ENCODE results near the gene BCDIN3D.

BCDIN3D gene

GRCh38 chr12:49795654-49796105 is 47.2 kb downstream of the BCDIN3D start:
- no peak overlapping the region for H3K4me3 ChIP-seq (ENCODE audit: low read depth, low read length)
- H3K9me3 ChIP-seq: no peaks in the 10 kb centered on the region
- H3K27me3 ChIP-seq: no peaks in the 10 kb centered on the region
- no peak for DNase-seq
- peaks cover 10% of the 10 kb centered on the region for H3K36me3 ChIP-seq
- TF ChIP-seq, protein P1, sequence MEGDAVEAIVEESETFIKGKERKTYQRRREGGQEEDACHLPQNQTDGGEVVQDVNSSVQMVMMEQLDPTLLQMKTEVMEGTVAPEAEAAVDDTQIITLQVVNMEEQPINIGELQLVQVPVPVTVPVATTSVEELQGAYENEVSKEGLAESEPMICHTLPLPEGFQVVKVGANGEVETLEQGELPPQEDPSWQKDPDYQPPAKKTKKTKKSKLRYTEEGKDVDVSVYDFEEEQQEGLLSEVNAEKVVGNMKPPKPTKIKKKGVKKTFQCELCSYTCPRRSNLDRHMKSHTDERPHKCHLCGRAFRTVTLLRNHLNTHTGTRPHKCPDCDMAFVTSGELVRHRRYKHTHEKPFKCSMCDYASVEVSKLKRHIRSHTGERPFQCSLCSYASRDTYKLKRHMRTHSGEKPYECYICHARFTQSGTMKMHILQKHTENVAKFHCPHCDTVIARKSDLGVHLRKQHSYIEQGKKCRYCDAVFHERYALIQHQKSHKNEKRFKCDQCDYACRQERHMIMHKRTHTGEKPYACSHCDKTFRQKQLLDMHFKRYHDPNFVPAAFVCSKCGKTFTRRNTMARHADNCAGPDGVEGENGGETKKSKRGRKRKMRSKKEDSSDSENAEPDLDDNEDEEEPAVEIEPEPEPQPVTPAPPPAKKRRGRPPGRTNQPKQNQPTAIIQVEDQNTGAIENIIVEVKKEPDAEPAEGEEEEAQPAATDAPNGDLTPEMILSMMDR (IDR thresholded peaks at IDR 0.05; ENCODE audit: low read depth, low read length): no peak
- no peaks in the 10 kb centered on the region for H3K4me1 ChIP-seq

GRCh38 chr12:49794811-49795653 is 47.9 kb downstream of the BCDIN3D start:
- TF ChIP-seq, protein P1 (IDR thresholded peaks at IDR 0.05; ENCODE audit: low read depth, low read length): no peak
- Histone ChIP-seq H3K4me1 (no peaks in the 10 kb centered on the region), H3K9me3 (no peaks in the 10 kb centered on the region), H3K4me3 (ENCODE audit: low read depth, low read length) (no peak overlapping the region), H3K36me3 (peaks cover 10% of the 10 kb centered on the region), H3K27me3 (no peaks in the 10 kb centered on the region)
- no peak for DNase-seq

GRCh38 chr12:49794021-49794420 is 48.9 kb downstream of the BCDIN3D start:
- TF ChIP-seq, protein P1 (IDR thresholded peaks at IDR 0.05; ENCODE audit: low read depth, low read length): no peak
- no peak overlapping the region for H3K4me3 ChIP-seq (ENCODE audit: low read depth, low read length)
- no peak for DNase-seq
- H3K36me3 ChIP-seq: peaks cover 10% of the 10 kb centered on the region
- H3K9me3 ChIP-seq: no peaks in the 10 kb centered on the region
- H3K4me1 ChIP-seq: no peaks in the 10 kb centered on the region
- no peaks in the 10 kb centered on the region for H3K27me3 ChIP-seq

- H3K36me3 ChIP-seq: peaks cover 10% of the 10 kb centered on the region
- no peak for DNase-seq
- no peak overlapping the region for H3K4me3 ChIP-seq (ENCODE audit: low read depth, low read length)
These were observed 49.3 kb downstream of the BCDIN3D start for GRCh38 chr12:49793620-49794019.

DNA sequence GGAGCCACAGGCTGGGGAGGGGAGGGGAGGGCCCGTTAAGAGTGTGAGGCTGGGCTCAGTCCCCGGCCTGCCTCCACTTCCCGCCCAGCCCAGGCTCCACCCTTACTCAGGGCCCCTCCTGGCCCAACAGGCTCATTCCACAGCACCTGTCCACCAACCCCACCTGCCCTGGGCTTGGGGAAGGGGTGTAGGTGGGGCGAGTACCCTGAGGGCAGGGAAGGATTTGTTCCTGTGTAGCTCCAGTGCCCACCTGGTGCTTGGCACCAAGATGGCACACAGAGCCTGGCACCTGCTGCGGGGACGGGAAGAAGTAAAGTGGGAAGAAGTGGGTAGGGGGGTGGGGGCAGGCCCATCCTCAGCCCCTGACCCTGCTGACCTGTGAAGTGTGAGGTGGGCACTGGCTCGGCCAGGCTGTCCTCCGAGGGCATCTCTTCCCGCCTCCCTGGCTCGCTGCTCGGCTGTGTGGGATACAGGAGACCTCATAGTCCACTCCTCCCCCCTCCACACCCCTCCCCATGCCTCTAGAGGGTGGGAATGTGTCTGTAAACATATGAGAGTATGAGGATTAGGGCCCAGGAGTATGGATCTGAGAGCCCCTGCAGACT is 49.8 kb downstream of the BCDIN3D start:
- Histone ChIP-seq H3K9me3 (no peaks in the 10 kb centered on the region), H3K4me1 (no peaks in the 10 kb centered on the region), H3K27me3 (no peaks in the 10 kb centered on the region), H3K4me3 (ENCODE audit: low read depth, low read length) (no peak overlapping the region), H3K36me3 (peaks cover 10% of the 10 kb centered on the region)
- no peak for DNase-seq
- TF ChIP-seq, protein P1 (IDR thresholded peaks at IDR 0.05; ENCODE audit: low read depth, low read length): no peak

More at GRCh38 chr12:49793620-49794019, 49.3 kb downstream of the BCDIN3D start:
- Histone ChIP-seq H3K4me1 (no peaks in the 10 kb centered on the region), H3K27me3 (no peaks in the 10 kb centered on the region), H3K9me3 (no peaks in the 10 kb centered on the region)
- TF ChIP-seq, protein P1 (IDR thresholded peaks at IDR 0.05; ENCODE audit: low read depth, low read length): no peak

Data from BE2C (cell line).